Activated T-helper 2 cell treated with anti-CD3 and anti-CD28 coated beads, Interferon-gamma antibody, Interleukin-2, Interleukin-4, amounts not matched to agents 10 μg/mL and 5 μg/mL and 100 μg/mL, durations not matched to agents 14 hours and 24 hours and 36 hours (primary cell): Measurements from ENCODE around the gene JAG2. TPM values are rescaled to one million over a fixed set of nuclear protein-coding genes. Genes with fewer than 3 reads are reported as not detected.

Source experiments
- DNase-seq: peaks from one replicate; pipeline ENCODE4 v3.0.0; 2021; ENCODE audit warnings: low spot score
- H3K27ac Mint-ChIP-seq: one replicate; pipeline ENCODE4 v1.8.0; 2021; ENCODE audit warnings: mixed read lengths
- H3K27me3 Mint-ChIP-seq: one replicate; pipeline ENCODE4 v1.8.0; 2021; ENCODE audit warnings: low read depth, mixed read lengths
- H3K36me3 Mint-ChIP-seq: one replicate; pipeline ENCODE4 v1.8.0; 2021; ENCODE audit warnings: low read depth, mixed read lengths
- H3K4me1 Mint-ChIP-seq: one replicate; pipeline ENCODE4 v1.8.0; 2021; ENCODE audit warnings: low read depth, mixed read lengths
- H3K4me3 Mint-ChIP-seq: one replicate; pipeline ENCODE4 v1.8.0; 2021; ENCODE audit warnings: low read depth, mild to moderate bottlenecking, moderate library complexity, mixed read lengths
- H3K9me3 Mint-ChIP-seq: one replicate; pipeline ENCODE4 v1.8.0; 2021; ENCODE audit warnings: mixed read lengths
- intact Hi-C: fragments of 100-400 bp; cut with micrococcal nuclease; formaldehyde crosslinking; loops from one replicate; pipeline ENCODE4 v1.15.1; 2023
- total RNA-seq: library from RNA; stranded (reverse); gene quantifications from 2 replicates; pipeline ENCODE4 v1.2.3, GENCODE V29; 2022

The JAG2 gene
- total RNA-seq, 1 donor from 2014 or later = 3.2 TPM

GRCh38 chr14:105093431-105094192, 75.0 kb downstream of the JAG2 start:
- DNase-seq = peak; percentile 57
- H3K27ac Mint-ChIP-seq = no peak overlapping the region
- H3K4me3 Mint-ChIP-seq = peak overlapping the region; percentile 71
- H3K36me3 Mint-ChIP-seq = no peaks in the 10 kb centered on the region
- intact Hi-C loops = loop anchor here (5.0 kb wide), 2 partner anchors 46 to 74 kb away; partner anchors contain the start of gene JAG2
- no peaks in the 10 kb centered on the region for H3K9me3 Mint-ChIP-seq
- H3K27me3 Mint-ChIP-seq = peaks cover 6% of the 10 kb centered on the region
- H3K4me1 Mint-ChIP-seq = peaks cover 10% of the 10 kb centered on the region

DNA sequence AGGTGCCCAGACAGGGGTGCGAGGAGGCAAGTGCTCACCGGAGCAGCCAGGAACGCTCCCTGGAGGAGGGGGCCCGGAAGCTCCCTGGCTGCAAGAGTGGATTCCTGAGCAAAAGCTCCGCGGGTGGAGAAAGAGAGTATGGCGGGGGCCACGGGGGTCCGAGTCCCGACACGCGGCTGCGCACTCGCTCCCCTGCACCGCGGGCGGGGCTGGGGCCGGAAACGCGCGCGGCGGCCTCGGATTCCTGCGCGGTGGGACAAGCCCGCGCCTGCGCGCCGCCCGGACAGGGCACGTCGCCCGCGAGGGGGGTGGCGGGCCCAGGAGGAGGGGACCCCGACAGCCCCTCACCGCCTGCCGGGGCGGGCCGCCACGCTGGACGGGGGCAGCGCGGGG, 75.5 kb downstream of the JAG2 start:
- peaks cover 10% of the 10 kb centered on the region for H3K4me1 Mint-ChIP-seq
- intact Hi-C loops = loop anchor here (5.0 kb wide), 2 partner anchors 46 to 74 kb away; partner anchors contain the start of gene JAG2

GRCh38 chr14:105092171-105093037, 76.2 kb downstream of the JAG2 start:
- intact Hi-C loops = loop anchor here (5.0 kb wide), 2 partner anchors 45 to 75 kb away; partner anchors contain the start of gene JAG2
- no peak for DNase-seq
- H3K36me3 Mint-ChIP-seq = no peaks in the 10 kb centered on the region

More for the DNA sequence above, 75.5 kb downstream of the JAG2 start:
- no peaks in the 10 kb centered on the region for H3K36me3 Mint-ChIP-seq
- H3K4me3 Mint-ChIP-seq = peak overlapping the region; percentile 84
- H3K27me3 Mint-ChIP-seq = peaks cover 8% of the 10 kb centered on the region
- H3K9me3 Mint-ChIP-seq = no peaks in the 10 kb centered on the region
- DNase-seq = peak; percentile 64
- peak overlapping the region; percentile 72 for H3K27ac Mint-ChIP-seq

DNA sequence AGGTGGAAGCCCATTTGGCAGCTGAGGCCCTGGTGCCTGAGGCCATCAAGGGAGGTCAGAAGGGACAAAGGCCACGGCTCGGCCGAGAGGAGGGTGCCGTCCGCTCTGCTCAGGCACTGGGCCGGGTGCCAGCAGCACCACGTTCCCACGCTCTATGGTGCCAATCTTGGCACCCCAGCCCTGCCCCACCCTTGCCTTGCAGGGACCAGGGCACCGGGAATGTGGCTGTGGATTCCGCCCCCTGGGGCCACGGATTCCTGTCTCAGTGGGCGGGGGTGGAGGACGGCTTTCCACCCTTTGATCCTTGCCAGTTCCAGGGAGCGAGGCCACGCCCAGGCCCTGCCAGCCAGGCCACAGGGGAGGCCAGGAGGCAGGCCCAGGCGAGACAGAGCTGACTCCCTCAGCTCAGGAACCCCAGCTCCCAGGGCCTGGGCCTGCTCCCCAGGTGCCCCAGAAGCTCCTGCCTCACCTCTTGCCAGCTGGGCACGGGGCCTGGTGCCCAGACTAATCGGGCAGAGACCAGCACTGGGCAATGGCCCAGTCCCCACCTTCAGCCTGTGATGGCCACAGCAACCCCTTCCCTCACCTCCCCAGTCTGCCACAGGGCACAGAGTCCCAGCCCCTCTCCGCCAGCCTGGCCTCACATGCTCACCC, 76.9 kb downstream of the JAG2 start:
- H3K9me3 Mint-ChIP-seq = no peaks in the 10 kb centered on the region
- no peak for DNase-seq
- intact Hi-C loops = loop anchor here (5.0 kb wide), 2 partner anchors 44 to 76 kb away; partner anchors contain the start of gene JAG2
- peak overlapping the region; percentile 3 for H3K4me3 Mint-ChIP-seq
- H3K27me3 Mint-ChIP-seq = peaks cover 8% of the 10 kb centered on the region
- H3K27ac Mint-ChIP-seq = no peak overlapping the region
- H3K4me1 Mint-ChIP-seq = peaks cover 10% of the 10 kb centered on the region
- H3K36me3 Mint-ChIP-seq = no peaks in the 10 kb centered on the region

More at GRCh38 chr14:105092171-105093037, 76.2 kb downstream of the JAG2 start:
- no peaks in the 10 kb centered on the region for H3K9me3 Mint-ChIP-seq
- H3K27ac Mint-ChIP-seq = peak overlapping the region; percentile 72
- peaks cover 10% of the 10 kb centered on the region for H3K4me1 Mint-ChIP-seq
- peaks cover 8% of the 10 kb centered on the region for H3K27me3 Mint-ChIP-seq
- peak overlapping the region; percentile 84 for H3K4me3 Mint-ChIP-seq

GRCh38 chr14:105091054-105091516, 77.5 kb downstream of the JAG2 start:
- Mint-ChIP-seq H3K9me3 (no peaks in the 10 kb centered on the region), H3K36me3 (no peaks in the 10 kb centered on the region), H3K27ac (no peak overlapping the region), H3K27me3 (peaks cover 7% of the 10 kb centered on the region), H3K4me1 (peaks cover 10% of the 10 kb centered on the region), H3K4me3 (no peak overlapping the region)
- intact Hi-C loops = loop anchor here (5.0 kb wide), 2 partner anchors 44 to 76 kb away; partner anchors contain the start of gene JAG2
- DNase-seq = no peak

Other genes with a start within 250 kb of the JAG2 start
- gene PLD4, start 243.9 kb downstream of the JAG2 start, total RNA-seq = 0.16 and 0.23 TPM in 2 replicates
- 0.02 and 0.07 TPM in 2 replicates for gene AHNAK2, start 190.4 kb downstream of the JAG2 start, total RNA-seq
- gene CLBA1, start 183.0 kb downstream of the JAG2 start, total RNA-seq = 0.94 and 1.4 TPM in 2 replicates
- 47.7 and 49.6 TPM in 2 replicates for gene CDCA4, start 147.7 kb downstream of the JAG2 start, total RNA-seq
- gene GPR132, start 103.3 kb downstream of the JAG2 start, total RNA-seq = 27.1 and 29.8 TPM in 2 replicates
- 7.7 and 10.4 TPM in 2 replicates for gene NUDT14, start 12.5 kb upstream of the JAG2 start, total RNA-seq
- 38.4 and 38.6 TPM in 2 replicates for gene BTBD6, start 79.8 kb upstream of the JAG2 start, total RNA-seq
- gene BRF1, start 132.2 kb upstream of the JAG2 start, total RNA-seq = 44.0 TPM in 2 replicates
- 35.2 and 36.8 TPM in 2 replicates for gene PACS2, start 146.0 kb upstream of the JAG2 start, total RNA-seq
- gene TEX22, start 229.8 kb upstream of the JAG2 start, total RNA-seq = 4.7 and 5.0 TPM in 2 replicates